ENCODE measurements around the gene PNPLA7. TPM values are rescaled to one million over a fixed set of nuclear protein-coding genes. Genes with fewer than 3 reads are reported as not detected.

Gene PNPLA7
- total and polyA plus RNA-seq, 2 of the 13 experiments (the other 11 are each of a cell fraction or from before 2014, with no cell fraction given): 0.42 to 1.5 TPM

- no peak for TF ChIP-seq ZIK1 (CRISPR knock-in tag; IDR thresholded peaks at IDR 0.05; ENCODE audit: borderline replicate concordance, low read depth)
- TF ChIP-seq THRA (CRISPR knock-in tag; IDR thresholded peaks at IDR 0.05; ENCODE audit: borderline replicate concordance): no peak
- TF ChIP-seq ZGPAT (CRISPR knock-in tag; IDR thresholded peaks at IDR 0.05): peak; percentile 34; the same call in 1 of the 2 replicates
- TF ChIP-seq FOXA1 (IDR thresholded peaks at IDR 0.05): no peak
- peak; percentile 52 for TF ChIP-seq FOXA1 (CRISPR knock-in tag; IDR thresholded peaks at IDR 0.05)
- TF ChIP-seq MAFK (conservative IDR thresholded peaks at IDR 0.05 in 1 of 2, IDR thresholded peaks at IDR 0.05 in 1 of 2; ENCODE audit: low read length in 2 of 2): peak; percentile 76 to 89
- no peak for TF ChIP-seq ZBTB8A (CRISPR knock-in tag; IDR thresholded peaks at IDR 0.05; ENCODE audit: borderline replicate concordance, low read depth)
- peak; percentile 95 for TF ChIP-seq NFE2 (CRISPR knock-in tag; IDR thresholded peaks at IDR 0.05)
- no peak for TF ChIP-seq ZNF557 (CRISPR knock-in tag; IDR thresholded peaks at IDR 0.05)
- TF ChIP-seq FOSL2 (CRISPR knock-in tag; IDR thresholded peaks at IDR 0.05): peak; percentile 81
- TF ChIP-seq BHLHE40 (IDR thresholded peaks at IDR 0.05; ENCODE audit: low read length): peak; percentile 89
- TF ChIP-seq CEBPG (CRISPR knock-in tag; IDR thresholded peaks at IDR 0.05): peak; percentile 29; the same call in 1 of the 2 replicates
- TF ChIP-seq ZNF570 (CRISPR knock-in tag; IDR thresholded peaks at IDR 0.05; ENCODE audit: borderline replicate concordance): no peak
- TF ChIP-seq ARID5B (CRISPR knock-in tag; IDR thresholded peaks at IDR 0.05): 0 out of 2 replicates have a peak, but pooled peaks have one; percentile 14
- 0 out of 2 replicates have a peak, but pooled peaks have one; percentile 20 for TF ChIP-seq ZBTB33 (CRISPR knock-in tag; IDR thresholded peaks at IDR 0.05)
- TF ChIP-seq NFE2L2 (IDR thresholded peaks at IDR 0.05; ENCODE audit: low read length): peak; percentile 95
- TF ChIP-seq DMAP1 (CRISPR knock-in tag; IDR thresholded peaks at IDR 0.05): no peak
- peak; percentile 20; the same call in 1 of the 2 replicates for TF ChIP-seq MAX (IDR thresholded peaks at IDR 0.05)
- TF ChIP-seq HNRNPK (IDR thresholded peaks at IDR 0.05; ENCODE audit: low read depth, low read length, poor library complexity, severe bottlenecking): no peak
- peak; percentile 50; the same call in 1 of the 2 replicates for TF ChIP-seq FOXA3 (CRISPR knock-in tag; IDR thresholded peaks at IDR 0.05)
- no peak for TF ChIP-seq TSC22D2 (CRISPR knock-in tag; IDR thresholded peaks at IDR 0.05; ENCODE audit: borderline replicate concordance)
These were observed 68.0 kb downstream of the PNPLA7 start (continued) for GRCh38 chr9:137482094-137482781.

Measured in HepG2 (cell line).